Measurements from ENCODE around the gene S100A4. TPM values are rescaled to one million over a fixed set of nuclear protein-coding genes. Genes with fewer than 3 reads are reported as not detected.
"Not testable (repeated sequence)": the region's sequence is repeated elsewhere in the genome, so short reads cannot be mapped to it uniquely, and the experiment has no call there.

S100A4 gene
- total RNA-seq, 1 donor from 2014 or later = 7.8 TPM

DNA sequence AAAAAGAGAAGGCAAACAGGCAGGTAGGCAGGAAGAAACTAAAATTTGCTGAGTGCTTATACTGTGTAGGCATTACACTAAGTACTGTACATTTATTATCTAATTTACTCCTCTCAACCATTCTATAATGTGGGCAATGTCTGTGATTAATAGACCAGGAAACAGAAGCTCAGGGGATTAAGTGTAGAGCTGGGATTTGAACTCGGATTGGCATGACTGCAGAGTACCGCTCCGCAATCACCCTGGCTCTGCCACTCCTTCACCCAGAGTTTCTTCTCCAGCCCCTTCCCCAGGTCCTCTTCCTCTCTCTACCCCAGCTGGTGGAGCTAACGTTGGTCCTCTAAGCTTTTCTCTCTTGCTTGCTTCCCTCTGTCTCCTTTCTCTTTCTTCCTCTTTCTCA lies 31.5 kb upstream of the S100A4 start:
- H3K27me3 Mint-ChIP-seq (ENCODE audit: low read depth) = no peaks in the 10 kb centered on the region
- no peak for DNase-seq (ENCODE audit: low spot score in 2 of 2, unreplicated experiment in 2 of 2)
- H3K27ac Mint-ChIP-seq = no peak overlapping the region
- TF ChIP-seq, protein P1, sequence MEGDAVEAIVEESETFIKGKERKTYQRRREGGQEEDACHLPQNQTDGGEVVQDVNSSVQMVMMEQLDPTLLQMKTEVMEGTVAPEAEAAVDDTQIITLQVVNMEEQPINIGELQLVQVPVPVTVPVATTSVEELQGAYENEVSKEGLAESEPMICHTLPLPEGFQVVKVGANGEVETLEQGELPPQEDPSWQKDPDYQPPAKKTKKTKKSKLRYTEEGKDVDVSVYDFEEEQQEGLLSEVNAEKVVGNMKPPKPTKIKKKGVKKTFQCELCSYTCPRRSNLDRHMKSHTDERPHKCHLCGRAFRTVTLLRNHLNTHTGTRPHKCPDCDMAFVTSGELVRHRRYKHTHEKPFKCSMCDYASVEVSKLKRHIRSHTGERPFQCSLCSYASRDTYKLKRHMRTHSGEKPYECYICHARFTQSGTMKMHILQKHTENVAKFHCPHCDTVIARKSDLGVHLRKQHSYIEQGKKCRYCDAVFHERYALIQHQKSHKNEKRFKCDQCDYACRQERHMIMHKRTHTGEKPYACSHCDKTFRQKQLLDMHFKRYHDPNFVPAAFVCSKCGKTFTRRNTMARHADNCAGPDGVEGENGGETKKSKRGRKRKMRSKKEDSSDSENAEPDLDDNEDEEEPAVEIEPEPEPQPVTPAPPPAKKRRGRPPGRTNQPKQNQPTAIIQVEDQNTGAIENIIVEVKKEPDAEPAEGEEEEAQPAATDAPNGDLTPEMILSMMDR (IDR thresholded peaks at IDR 0.05; ENCODE audit: unreplicated experiment) = no peak
- H3K4me3 Mint-ChIP-seq = no peak overlapping the region
- H3K36me3 Mint-ChIP-seq = no peaks in the 10 kb centered on the region
- no peaks in the 10 kb centered on the region for H3K9me3 Mint-ChIP-seq
- H3K4me1 Mint-ChIP-seq = peaks cover 20% of the 10 kb centered on the region

DNA sequence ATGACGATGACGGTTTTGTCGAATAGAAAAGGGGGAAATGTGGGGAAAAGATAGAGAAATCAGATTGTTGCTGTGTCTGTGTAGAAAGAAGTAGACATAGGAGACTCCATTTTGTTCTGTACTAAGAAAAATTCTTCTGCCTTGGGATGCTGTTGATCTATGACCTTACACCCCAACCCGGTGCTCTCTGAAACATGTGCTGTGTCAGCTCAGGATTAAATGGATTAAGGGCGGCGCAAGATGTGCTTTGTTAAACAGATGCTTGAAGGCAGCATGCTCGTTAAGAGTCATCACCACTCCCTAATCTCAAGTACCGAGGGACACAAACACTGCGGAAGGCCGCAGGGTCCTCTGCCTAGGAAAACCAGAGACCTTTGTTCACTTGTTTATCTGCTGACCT lies 29.9 kb upstream of the S100A4 start:
- H3K27me3 Mint-ChIP-seq (ENCODE audit: low read depth); H3K9me3 Mint-ChIP-seq; H3K27ac Mint-ChIP-seq; DNase-seq (ENCODE audit: low spot score in 2 of 2, unreplicated experiment in 2 of 2); H3K36me3 Mint-ChIP-seq; H3K4me3 Mint-ChIP-seq: not testable (repeated sequence)
- H3K4me1 Mint-ChIP-seq = peaks cover 20% of the 10 kb centered on the region

DNA sequence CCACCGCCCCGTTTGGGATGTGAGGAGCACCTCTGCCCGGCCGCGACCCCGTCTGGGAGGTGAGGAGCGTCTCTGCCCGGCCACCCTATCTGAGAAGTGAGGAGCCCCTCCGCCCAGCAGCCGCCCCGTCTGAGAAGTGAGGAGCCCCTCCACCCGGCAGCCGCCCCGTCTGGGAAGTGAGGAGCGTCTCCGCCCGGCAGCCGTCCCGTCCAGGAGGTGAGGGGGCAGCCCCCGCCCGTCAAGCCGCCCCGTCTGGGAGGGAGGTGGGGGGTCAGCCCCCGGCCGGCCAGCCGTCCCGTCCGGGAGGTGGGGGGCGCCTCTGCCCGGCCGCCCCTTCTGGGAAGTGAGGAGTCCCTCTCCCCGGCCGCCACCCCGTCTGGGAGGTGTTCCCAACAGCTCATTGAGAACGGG lies 29.5 kb upstream of the S100A4 start:
- peaks cover 20% of the 10 kb centered on the region for H3K4me1 Mint-ChIP-seq
- not testable (repeated sequence) for H3K9me3 Mint-ChIP-seq; H3K27ac Mint-ChIP-seq; H3K4me3 Mint-ChIP-seq; H3K27me3 Mint-ChIP-seq (ENCODE audit: low read depth); DNase-seq (ENCODE audit: low spot score in 2 of 2, unreplicated experiment in 2 of 2); H3K36me3 Mint-ChIP-seq

DNA sequence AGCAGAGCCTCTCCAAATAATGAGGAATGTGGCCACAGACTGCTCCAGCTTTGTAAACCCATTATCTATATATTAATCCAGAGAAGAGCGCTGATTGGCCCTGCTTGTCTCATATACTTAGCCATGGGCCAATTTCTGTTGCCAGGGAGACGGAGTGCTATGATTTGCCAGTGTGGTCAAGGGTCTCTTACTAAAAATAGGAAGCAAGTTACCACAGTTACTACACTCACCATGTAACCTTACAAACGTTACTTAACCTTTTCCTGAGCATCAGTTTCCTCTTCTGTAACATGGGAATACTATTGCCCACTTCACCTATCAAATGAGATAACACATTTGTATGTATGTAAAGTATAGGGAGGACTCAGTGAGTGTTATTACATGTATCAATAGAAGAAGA lies 27.7 kb upstream of the S100A4 start:
- H3K27ac Mint-ChIP-seq = no peak overlapping the region

DNA sequence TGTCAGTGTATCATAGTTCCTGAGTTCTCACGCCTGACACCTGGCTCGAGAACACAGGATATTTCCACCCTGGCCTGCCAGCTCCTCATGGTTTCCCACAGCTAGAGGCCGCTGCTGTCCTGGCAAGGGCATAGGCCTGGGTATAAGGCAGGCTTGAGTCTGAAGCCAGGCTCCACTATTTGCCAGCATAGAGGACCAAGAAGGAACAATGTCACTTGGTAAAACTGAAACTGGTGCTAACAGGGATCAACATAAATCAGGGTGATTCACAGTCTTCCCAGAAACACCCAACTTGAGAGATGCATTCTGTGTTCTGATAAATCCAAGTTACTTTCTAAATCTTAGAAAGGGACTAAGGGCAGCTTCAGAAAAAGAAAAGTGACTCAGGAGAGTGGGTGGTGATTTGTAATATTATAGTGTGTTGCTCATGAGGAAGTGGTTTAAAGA lies 27.0 kb upstream of the S100A4 start:
- H3K36me3 Mint-ChIP-seq = no peaks in the 10 kb centered on the region
- H3K27ac Mint-ChIP-seq = no peak overlapping the region
- H3K27me3 Mint-ChIP-seq (ENCODE audit: low read depth) = no peaks in the 10 kb centered on the region
- DNase-seq (ENCODE audit: low spot score in 2 of 2, unreplicated experiment in 2 of 2) = no peak
- peaks cover 23% of the 10 kb centered on the region for H3K4me1 Mint-ChIP-seq
- no peaks in the 10 kb centered on the region for H3K9me3 Mint-ChIP-seq
- no peak overlapping the region for H3K4me3 Mint-ChIP-seq
- TF ChIP-seq, protein P1 (IDR thresholded peaks at IDR 0.05; ENCODE audit: unreplicated experiment) = no peak

More for the DNA sequence above, 27.7 kb upstream of the S100A4 start:
- H3K4me1 Mint-ChIP-seq = peaks cover 23% of the 10 kb centered on the region
- no peak overlapping the region for H3K4me3 Mint-ChIP-seq
- no peaks in the 10 kb centered on the region for H3K27me3 Mint-ChIP-seq (ENCODE audit: low read depth)
- DNase-seq (ENCODE audit: low spot score in 2 of 2, unreplicated experiment in 2 of 2) = no peak
- H3K9me3 Mint-ChIP-seq = no peaks in the 10 kb centered on the region
- TF ChIP-seq, protein P1 (IDR thresholded peaks at IDR 0.05; ENCODE audit: unreplicated experiment) = no peak
- no peaks in the 10 kb centered on the region for H3K36me3 Mint-ChIP-seq

DNA sequence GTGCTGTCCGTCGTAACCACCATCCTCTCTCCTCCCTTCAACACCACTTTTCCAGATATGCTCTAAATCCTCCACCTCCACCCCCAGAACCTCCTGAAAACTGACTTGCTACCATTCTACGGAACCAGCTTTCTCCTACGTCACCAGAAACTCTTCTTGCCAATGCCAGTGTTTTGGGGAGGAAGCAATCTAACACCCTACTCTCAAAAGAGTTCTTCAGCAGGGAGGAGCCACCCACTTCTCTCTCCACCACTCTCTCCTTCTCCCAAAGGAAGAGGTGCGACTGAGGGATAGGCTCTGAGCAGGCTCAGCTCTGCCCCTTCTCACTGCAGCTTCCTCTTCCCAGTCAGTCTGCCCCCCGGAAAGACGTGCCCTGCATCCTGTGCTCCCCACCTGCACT lies 26.1 kb upstream of the S100A4 start:
- Mint-ChIP-seq H3K9me3 (no peaks in the 10 kb centered on the region), H3K27ac (no peak overlapping the region), H3K36me3 (no peaks in the 10 kb centered on the region), H3K4me3 (no peak overlapping the region), H3K27me3 (ENCODE audit: low read depth) (no peaks in the 10 kb centered on the region), H3K4me1 (peaks cover 29% of the 10 kb centered on the region)
- TF ChIP-seq, protein P1 (IDR thresholded peaks at IDR 0.05; ENCODE audit: unreplicated experiment) = no peak
- no peak for DNase-seq (ENCODE audit: low spot score in 2 of 2, unreplicated experiment in 2 of 2)

DNA sequence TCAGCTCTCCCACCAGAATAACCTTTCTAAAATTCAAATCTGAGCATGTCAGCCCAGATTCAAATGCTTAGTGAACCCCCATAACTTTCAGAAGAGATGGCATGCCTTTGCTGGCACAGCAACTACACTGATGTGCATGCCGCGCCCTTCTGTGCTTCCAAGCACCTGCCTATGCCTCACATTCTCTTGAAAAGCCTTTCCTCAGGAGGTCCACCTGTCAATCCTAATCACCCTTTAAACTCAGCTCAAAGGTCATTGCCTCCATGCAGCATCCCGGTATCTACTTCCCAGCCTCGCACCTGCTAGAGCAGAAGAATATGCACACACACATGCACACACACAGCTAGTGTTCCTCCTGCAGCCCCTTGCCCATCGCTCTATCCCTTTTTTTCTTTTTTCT lies 25.3 kb upstream of the S100A4 start:
- no peaks in the 10 kb centered on the region for H3K27me3 Mint-ChIP-seq (ENCODE audit: low read depth)
- no peak for DNase-seq (ENCODE audit: low spot score in 2 of 2, unreplicated experiment in 2 of 2)
- H3K9me3 Mint-ChIP-seq = no peaks in the 10 kb centered on the region
- TF ChIP-seq, protein P1 (IDR thresholded peaks at IDR 0.05; ENCODE audit: unreplicated experiment) = no peak
- no peak overlapping the region for H3K27ac Mint-ChIP-seq
- H3K36me3 Mint-ChIP-seq = no peaks in the 10 kb centered on the region
- no peak overlapping the region for H3K4me3 Mint-ChIP-seq
- H3K4me1 Mint-ChIP-seq = peaks cover 35% of the 10 kb centered on the region
